CD14-positive monocyte (primary cell): ENCODE data around the gene UBE2L3. TPM values are rescaled to one million over a fixed set of nuclear protein-coding genes. Genes with fewer than 3 reads are reported as not detected.
A peak's percentile ranks its signal among the peaks of the same experiment; 100 is the strongest.
"Not testable (repeated sequence)": the region's sequence is repeated elsewhere in the genome, so short reads cannot be mapped to it uniquely, and the experiment has no call there.

ENCODE experiments used
- DNase-seq, 3 donors: peaks; one replicate each; pipeline ENCODE4 v3.0.0-alpha.2; 2011 to 2022
- H2AFZ ChIP-seq: 2 replicates; pipeline ENCODE4 v1.6.0; 2012; ENCODE audit warnings: mild to moderate bottlenecking, low read depth, low read length, inconsistent platforms; ENCODE audit not compliant: insufficient read depth, poor library complexity, severe bottlenecking
- H3K27ac ChIP-seq, 2 donors: 1 replicate in 1 of 2; 2 replicates in 1 of 2; pipeline ENCODE4 v1.5.1; 2012 to 2013; ENCODE audit warnings: low read length in 2 of 2, control low read depth in 1 of 2, inconsistent platforms in 1 of 2, low read depth in 1 of 2, mild to moderate bottlenecking in 1 of 2
- H3K27me3 ChIP-seq, 2 donors: one replicate each; pipeline versions ENCODE4 v1.6.0 to v1.6.1; 2011 to 2013; ENCODE audit warnings: low read length in 2 of 2; ENCODE audit not compliant: control insufficient read depth in 2 of 2, insufficient read depth in 2 of 2
- H3K36me3 ChIP-seq, 2 donors: replicated peaks in 1 of 2; 1 replicate in 1 of 2; 2 replicates in 1 of 2; pipeline versions ENCODE4 v1.5.1 to v1.6.1; 2012 to 2013; ENCODE audit warnings: low read length in 2 of 2, control low read depth in 1 of 2, inconsistent platforms in 1 of 2, mild to moderate bottlenecking in 1 of 2; ENCODE audit not compliant: insufficient read depth in 2 of 2, control insufficient read depth in 1 of 2
- H3K4me1 ChIP-seq, 2 donors: 1 replicate in 1 of 2; 2 replicates in 1 of 2; pipeline versions ENCODE4 v1.5.1 to v1.6.1; 2012 to 2013; ENCODE audit warnings: low read length in 2 of 2, control low read depth in 1 of 2, inconsistent platforms in 1 of 2, mild to moderate bottlenecking in 1 of 2, moderate library complexity in 1 of 2; ENCODE audit not compliant: insufficient read depth in 2 of 2, control insufficient read depth in 1 of 2
- H3K4me2 ChIP-seq: replicated peaks from 2 replicates; pipeline ENCODE3; 2012; ENCODE audit warnings: low read length, moderate library complexity, mild to moderate bottlenecking; ENCODE audit not compliant: poor library complexity, severe bottlenecking; ENCODE audit errors: extremely low read depth
- H3K4me3 ChIP-seq, 3 experiments: fragments of 200-600 bp in 1 of 3; sonication (generic) in 1 of 3; replicated peaks in 1 of 3; 1 replicate in 2 of 3; 2 replicates in 1 of 3; pipeline ENCODE4 v1.5.1; 2011 to 2013; ENCODE audit warnings: low read length in 3 of 3, mild to moderate bottlenecking in 3 of 3, control low read depth in 2 of 3, low read depth in 2 of 3, inconsistent platforms in 1 of 3, moderate library complexity in 1 of 3
- H3K79me2 ChIP-seq: 2 replicates; pipeline ENCODE4 v1.6.0; 2012; ENCODE audit warnings: mild to moderate bottlenecking, control low read depth, inconsistent platforms, low read length, moderate library complexity; ENCODE audit not compliant: insufficient read depth
- H3K9ac ChIP-seq: 2 replicates; pipeline ENCODE4 v1.6.0; 2017; ENCODE audit warnings: low read length, mild to moderate bottlenecking; ENCODE audit not compliant: insufficient read depth, poor library complexity, severe bottlenecking
- H3K9me3 ChIP-seq, 2 donors: replicated peaks in 1 of 2; 1 replicate in 1 of 2; 2 replicates in 1 of 2; pipeline versions ENCODE4 v1.5.1 to v1.6.1; 2012 to 2013; ENCODE audit warnings: low read length in 2 of 2, control low read depth in 1 of 2; ENCODE audit not compliant: control insufficient read depth in 1 of 2, insufficient read depth in 1 of 2
- H4K20me1 ChIP-seq: 2 replicates; pipeline ENCODE4 v1.6.0; 2012; ENCODE audit warnings: mild to moderate bottlenecking, low read length, control low read depth, moderate library complexity; ENCODE audit not compliant: insufficient read depth
- H3K27ac Mint-ChIP-seq, 7 donors: one replicate each; pipeline ENCODE4 v1.8.0; 2020; ENCODE audit warnings: mild to moderate bottlenecking in 7 of 7, mixed read lengths in 7 of 7, moderate library complexity in 6 of 7, inconsistent platforms in 2 of 7
- H3K27me3 Mint-ChIP-seq, 3 donors: one replicate each; pipeline ENCODE4 v1.8.0; 2021 to 2022; ENCODE audit warnings: low read depth in 3 of 3, mild to moderate bottlenecking in 3 of 3, mixed read lengths in 3 of 3, moderate library complexity in 3 of 3, inconsistent platforms in 1 of 3
- H3K36me3 Mint-ChIP-seq, 2 donors: one replicate each; pipeline ENCODE4 v1.8.0; 2020; ENCODE audit warnings: mixed read lengths in 2 of 2, inconsistent platforms in 1 of 2, mild to moderate bottlenecking in 1 of 2
- H3K4me1 Mint-ChIP-seq: one replicate; pipeline ENCODE4 v1.8.0; 2020; ENCODE audit warnings: mild to moderate bottlenecking, mixed read lengths
- H3K4me3 Mint-ChIP-seq, 2 donors: one replicate each; pipeline ENCODE4 v1.8.0; 2020; ENCODE audit warnings: mild to moderate bottlenecking in 2 of 2, mixed read lengths in 2 of 2, moderate library complexity in 1 of 2
- H3K9me3 Mint-ChIP-seq, 7 donors: one replicate each; pipeline ENCODE4 v1.8.0; 2020 to 2022; ENCODE audit warnings: mixed read lengths in 7 of 7, mild to moderate bottlenecking in 6 of 7, moderate library complexity in 6 of 7, inconsistent platforms in 2 of 7
- WGBS: methylation state at CpG from one replicate; pipeline ENCODE4 v1.1.5; 2013; ENCODE audit warnings: missing lambda C conversion rate; ENCODE audit not compliant: insufficient coverage; 5-methylcytosine and 5-hydroxymethylcytosine counted together
- intact Hi-C, 2 donors: fragments of 100-400 bp; cut with micrococcal nuclease; formaldehyde crosslinking; loops; one replicate each; pipeline versions ENCODE4 v1.15.0 to v1.15.1; 2023
- polyA plus RNA-seq, 3 donors: library from polyadenylated mRNA; depleted of rRNA in 1 of 3; unstranded in 2 of 3; stranded (reverse) in 1 of 3; fragments of 300-500 nt in 2 of 3; fragments of >200 nt in 1 of 3; fragmentation: Illumina TruSeq in 2 of 3; gene quantifications; 1 replicate in 2 of 3; 2 replicates in 1 of 3; pipeline ENCODE4 v1.2.3, GENCODE V29; 2012 to 2021
- TF ChIP-seq, protein P1 (sequence below): fragments of 200-600 bp; IDR thresholded peaks from one replicate; pipeline ENCODE4 v1.8.0; 2022; ENCODE audit warnings: antibody characterized with exemption, mild to moderate bottlenecking

Gene UBE2L3
- polyA plus RNA-seq, 3 donors: 19.6 to 88.9 (median 69.6) TPM

DNA sequence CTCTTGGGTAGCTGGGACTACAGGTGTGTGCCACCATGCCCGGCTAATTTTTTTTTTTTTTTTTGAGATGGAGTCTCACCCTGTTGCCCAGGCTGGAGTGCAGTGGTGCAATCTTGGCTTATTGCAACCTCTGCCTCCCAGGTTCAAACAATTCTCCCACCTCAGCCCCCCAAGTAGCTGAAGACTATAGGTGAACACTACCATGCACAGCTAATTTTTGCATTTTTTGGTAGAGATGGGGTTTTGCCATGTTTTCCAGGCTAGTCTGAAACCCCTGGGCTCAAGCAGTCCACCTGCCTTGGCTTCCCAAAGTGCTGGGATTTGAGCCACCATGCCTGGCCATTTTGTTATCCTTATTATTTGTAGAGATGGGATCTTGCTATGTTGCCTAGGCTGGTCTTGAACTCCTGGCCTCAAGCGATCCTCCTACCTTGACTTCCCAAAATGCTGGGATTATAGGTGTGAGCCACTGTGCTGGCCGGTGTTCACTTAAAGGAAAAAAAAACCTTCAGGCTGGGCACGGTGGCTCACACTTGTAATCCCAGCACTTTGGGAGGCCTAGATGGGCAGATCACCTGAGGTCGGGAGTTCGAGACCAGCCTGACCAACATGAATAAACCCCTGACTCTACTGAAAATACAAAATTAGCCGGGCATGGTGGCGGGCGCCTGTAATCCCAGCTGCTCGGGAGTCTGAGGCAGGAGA lies 13.6 kb downstream of the UBE2L3 start:
- Histone ChIP-seq H3K79me2 (peaks cover 99% of the 10 kb centered on the region), H3K36me3 (peaks cover 8 to 18% of the 10 kb centered on the region in 2 donors), H4K20me1 (peaks cover 99% of the 10 kb centered on the region)
- H3K9ac ChIP-seq, H3K27me3 ChIP-seq, H3K9me3 ChIP-seq, H3K4me3 Mint-ChIP-seq, H3K27me3 Mint-ChIP-seq, H3K27ac ChIP-seq, H3K4me1 ChIP-seq, H3K9me3 Mint-ChIP-seq, H3K4me2 ChIP-seq, DNase-seq, H2AFZ ChIP-seq, intact Hi-C loops, H3K4me3 ChIP-seq: not testable (repeated sequence)
- H3K36me3 Mint-ChIP-seq: peaks cover 19 to 33% of the 10 kb centered on the region in 2 donors
- WGBS: 80% methylated on average over 1 of the region's 10 CpGs
- H3K27ac Mint-ChIP-seq: peak overlapping the region in 1 of 7 donors; percentile 46
- H3K4me1 Mint-ChIP-seq: peaks cover 27% of the 10 kb centered on the region

DNA sequence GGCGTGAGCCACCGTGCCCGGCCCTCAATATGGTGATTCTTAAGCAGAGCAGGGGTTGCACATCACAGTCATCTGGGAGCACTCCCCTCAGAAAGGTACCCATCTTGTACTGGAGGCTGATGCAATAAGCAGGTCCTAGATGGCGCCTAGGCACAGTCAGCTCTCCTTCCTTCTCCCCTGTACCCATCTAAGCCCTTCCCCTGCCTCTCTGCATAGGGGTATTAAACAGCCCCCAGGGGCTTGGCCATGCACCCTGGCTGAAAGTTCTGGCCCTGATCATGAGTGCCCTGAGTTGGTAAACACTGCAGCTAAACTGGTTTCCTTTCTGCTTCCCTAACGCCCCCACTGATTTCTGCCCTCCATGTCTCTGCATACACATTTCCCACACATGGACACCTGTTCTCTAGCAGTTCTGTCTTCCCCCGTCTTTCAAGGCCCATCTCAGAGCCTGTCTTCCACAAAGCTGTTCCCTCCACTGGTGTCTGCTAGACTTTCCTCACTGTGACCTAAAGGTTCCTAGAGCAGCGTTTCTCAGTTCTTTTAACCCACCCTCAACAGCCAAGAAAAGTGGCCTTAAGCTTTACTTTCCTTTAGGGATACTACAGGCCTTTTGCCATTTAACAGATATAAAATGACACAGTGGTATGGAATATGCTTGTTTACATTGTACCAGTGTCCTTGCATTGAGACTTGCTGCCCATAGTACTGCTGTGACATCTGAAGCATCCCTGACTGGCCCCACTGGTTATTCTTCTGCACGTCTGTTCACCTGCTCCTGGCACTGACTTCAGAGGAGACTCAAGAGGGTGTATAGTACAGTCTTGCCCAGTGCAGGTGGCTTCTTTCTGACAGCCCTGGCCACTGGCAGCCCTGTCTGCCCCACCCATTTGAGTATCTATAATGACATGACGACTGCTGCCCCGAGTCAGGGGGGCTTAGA lies 15.6 kb downstream of the UBE2L3 start:
- H3K4me3 Mint-ChIP-seq: no peak overlapping the region
- intact Hi-C loops: no loop called here
- H3K27me3 ChIP-seq: no peaks in the 10 kb centered on the region
- no peak overlapping the region for H3K4me3 ChIP-seq
- H3K36me3 ChIP-seq: peaks cover 8 to 18% of the 10 kb centered on the region in 2 donors
- peaks cover 99% of the 10 kb centered on the region for H4K20me1 ChIP-seq
- peaks cover 14 to 35% of the 10 kb centered on the region in 2 donors for H3K36me3 Mint-ChIP-seq
- no peaks in the 10 kb centered on the region for H3K9me3 ChIP-seq
- peak overlapping the region in 4 of 7 donors; percentile 46 to 62 (median 52) for H3K27ac Mint-ChIP-seq
- no peak for DNase-seq
- TF ChIP-seq, protein P1, sequence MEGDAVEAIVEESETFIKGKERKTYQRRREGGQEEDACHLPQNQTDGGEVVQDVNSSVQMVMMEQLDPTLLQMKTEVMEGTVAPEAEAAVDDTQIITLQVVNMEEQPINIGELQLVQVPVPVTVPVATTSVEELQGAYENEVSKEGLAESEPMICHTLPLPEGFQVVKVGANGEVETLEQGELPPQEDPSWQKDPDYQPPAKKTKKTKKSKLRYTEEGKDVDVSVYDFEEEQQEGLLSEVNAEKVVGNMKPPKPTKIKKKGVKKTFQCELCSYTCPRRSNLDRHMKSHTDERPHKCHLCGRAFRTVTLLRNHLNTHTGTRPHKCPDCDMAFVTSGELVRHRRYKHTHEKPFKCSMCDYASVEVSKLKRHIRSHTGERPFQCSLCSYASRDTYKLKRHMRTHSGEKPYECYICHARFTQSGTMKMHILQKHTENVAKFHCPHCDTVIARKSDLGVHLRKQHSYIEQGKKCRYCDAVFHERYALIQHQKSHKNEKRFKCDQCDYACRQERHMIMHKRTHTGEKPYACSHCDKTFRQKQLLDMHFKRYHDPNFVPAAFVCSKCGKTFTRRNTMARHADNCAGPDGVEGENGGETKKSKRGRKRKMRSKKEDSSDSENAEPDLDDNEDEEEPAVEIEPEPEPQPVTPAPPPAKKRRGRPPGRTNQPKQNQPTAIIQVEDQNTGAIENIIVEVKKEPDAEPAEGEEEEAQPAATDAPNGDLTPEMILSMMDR: no peak
- H3K79me2 ChIP-seq: peaks cover 99% of the 10 kb centered on the region
- H3K4me2 ChIP-seq: no peak overlapping the region
- H2AFZ ChIP-seq: no peak overlapping the region
- WGBS: 88% methylated on average over 9 of the region's 10 CpGs
- H3K4me1 ChIP-seq: peaks cover 10 to 12% of the 10 kb centered on the region in 2 donors
- peaks cover 37% of the 10 kb centered on the region for H3K4me1 Mint-ChIP-seq
- no peak overlapping the region for H3K9ac ChIP-seq
- no peaks in the 10 kb centered on the region for H3K27me3 Mint-ChIP-seq
- no peak overlapping the region for H3K27ac ChIP-seq
- H3K9me3 Mint-ChIP-seq: no peaks in the 10 kb centered on the region
